HAP-1 (cell line): ENCODE data around the gene C5AR2.
"Not testable (repeated sequence)": the region's sequence is repeated elsewhere in the genome, so short reads cannot be mapped to it uniquely, and the experiment has no call there.

Source experiments
- DNase-seq, 2 experiments: peaks; one replicate each; pipeline ENCODE4 v3.0.0-alpha.2; 2016 to 2020; ENCODE audit warnings: low spot score in 2 of 2
- H3K27me3 ChIP-seq: fragments of 250-450 bp; sonication (Bioruptor Pico); 2 replicates; pipeline ENCODE4 v1.5.1; 2020; ENCODE audit warnings: low read depth, mild to moderate bottlenecking, moderate library complexity
- H3K36me3 ChIP-seq: fragments of 250-450 bp; sonication (Bioruptor Pico); replicated peaks from 2 replicates; pipeline ENCODE4 v1.5.1; 2020; ENCODE audit warnings: mild to moderate bottlenecking
- H3K4me1 ChIP-seq: fragments of 250-450 bp; sonication (Bioruptor Pico); 2 replicates; pipeline ENCODE4 v1.5.1; 2020; ENCODE audit warnings: mild to moderate bottlenecking
- H3K4me3 ChIP-seq: fragments of 250-450 bp; sonication (Bioruptor Pico); 2 replicates; pipeline ENCODE4 v1.5.1; 2020; ENCODE audit warnings: mild to moderate bottlenecking, moderate library complexity
- H3K9me3 ChIP-seq: fragments of 250-450 bp; sonication (Bioruptor Pico); 2 replicates; pipeline ENCODE4 v1.5.1; 2020; ENCODE audit warnings: mild to moderate bottlenecking, moderate library complexity
- in situ Hi-C: fragments of 300-500 bp; cut with MboI; formaldehyde crosslinking; loops from 3 replicates; pipeline ENCODE4 v1.14.3; 2020; ENCODE audit warnings: low sequenced_read_pairs, inconsistent platforms, mixed read lengths

The C5AR2 gene

DNA sequence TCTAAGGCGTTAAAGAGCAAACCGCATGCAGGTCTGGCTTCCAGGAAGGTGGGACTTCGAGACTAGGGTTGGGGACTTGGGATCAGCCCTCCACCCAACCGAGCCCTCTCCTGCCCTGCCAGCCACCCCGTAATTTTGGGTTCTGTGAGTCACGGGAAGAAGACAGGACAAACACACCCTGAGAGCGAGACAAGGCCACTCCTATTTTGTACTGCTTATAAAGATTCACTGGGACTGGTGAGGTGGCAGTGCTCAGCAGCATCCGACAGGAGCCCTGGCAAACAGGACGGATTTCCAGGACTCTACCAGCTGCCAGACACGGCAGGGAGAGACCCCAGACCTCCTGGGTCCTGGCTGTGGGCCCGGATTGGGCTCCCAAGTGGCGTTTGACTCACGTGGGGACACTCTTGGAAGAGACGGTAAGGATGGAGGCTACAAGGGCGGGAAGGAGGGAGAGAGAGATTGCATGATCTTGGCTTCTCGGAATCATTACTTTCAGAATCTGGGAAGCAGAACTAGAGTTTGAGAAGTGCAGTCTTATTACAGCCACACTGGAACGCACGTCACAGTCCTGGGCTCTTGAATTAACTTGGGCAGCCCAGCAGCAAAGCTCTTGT, at the start of gene C5AR2:
Gene C5AR2 (plus strand): TSS at position 245 of the 617 bp plus-strand sequence. CDS start 8,625 bp downstream, outside the sequence.
- Histone ChIP-seq H3K36me3 (no peaks in the 10 kb centered on the region), H3K9me3 (no peaks in the 10 kb centered on the region), H3K4me3 (no peak within 1 kb of the TSS), H3K27me3 (no peaks in the 10 kb centered on the region), H3K4me1 (peaks cover 2% of the 10 kb centered on the region; the same call in 1 of the 2 replicates)
- in situ Hi-C loops = no loop called here
- DNase-seq = no peak

DNA sequence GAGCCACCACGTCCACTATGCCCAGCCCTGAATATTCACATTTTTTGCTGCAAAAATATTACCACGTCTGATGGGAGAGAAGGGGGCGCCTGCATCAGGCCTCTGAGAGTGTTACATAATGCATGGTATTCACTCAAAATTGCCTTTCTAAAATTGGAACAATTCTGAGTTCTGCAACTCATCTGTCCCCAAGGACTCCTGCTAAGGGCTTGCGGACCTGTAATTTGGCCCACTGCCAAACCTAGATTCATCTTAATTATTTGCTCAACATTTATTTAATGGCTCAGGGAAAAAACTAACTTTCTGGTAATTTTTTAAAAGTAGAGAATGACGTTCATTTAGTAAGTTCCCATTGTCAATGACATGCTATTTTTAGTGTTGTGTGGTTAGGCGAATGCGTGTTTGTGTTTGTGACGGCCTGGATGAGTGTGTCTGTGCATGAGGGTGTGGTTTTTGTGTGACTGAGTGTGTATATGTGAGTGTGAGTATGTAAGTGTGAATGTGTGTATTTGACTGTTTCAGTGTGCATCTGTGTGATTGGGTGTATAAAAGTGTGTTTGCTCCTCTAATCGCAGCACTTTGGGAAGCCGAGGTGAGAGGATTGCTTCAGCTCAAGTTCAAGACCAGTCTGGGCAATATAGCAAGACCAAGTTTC, 48.4 kb upstream of the C5AR2 start:
- Histone ChIP-seq H3K9me3 (no peaks in the 10 kb centered on the region), H3K27me3 (no peaks in the 10 kb centered on the region), H3K36me3 (0 out of 2 replicates have a peak, but pooled peaks cover 4% of the 10 kb centered on the region), H3K4me3 (no peak overlapping the region), H3K4me1 (no peaks in the 10 kb centered on the region)
- in situ Hi-C loops = no loop called here
- DNase-seq = no peak

DNA sequence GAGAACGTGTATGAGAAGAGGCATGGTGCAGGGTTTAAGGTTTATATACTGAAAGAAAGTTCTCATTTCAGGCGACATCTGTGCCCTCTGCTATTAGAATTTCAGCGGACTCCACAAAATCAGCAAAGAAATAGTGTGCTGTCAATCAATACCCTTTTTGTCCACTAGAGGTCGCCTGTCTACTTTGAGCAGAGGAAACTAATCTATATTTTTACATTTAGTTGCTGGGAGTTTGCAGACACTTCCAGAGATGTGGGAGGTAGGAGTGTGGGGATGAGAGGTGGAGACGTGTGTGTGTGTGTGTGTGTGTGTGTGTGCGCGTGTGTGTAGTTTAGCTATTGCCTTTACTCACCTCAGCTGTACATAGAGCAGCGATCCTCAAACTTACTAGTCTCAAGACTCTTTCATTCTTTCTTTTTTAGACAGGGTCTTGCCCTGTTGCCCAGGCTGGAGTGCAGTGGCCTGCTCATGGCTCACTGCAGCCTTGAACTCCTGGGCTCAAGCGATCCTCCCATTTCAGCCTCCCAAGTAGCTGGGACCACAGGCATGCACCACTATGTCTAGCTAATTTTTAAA, 47.6 kb upstream of the C5AR2 start:
- Histone ChIP-seq H3K9me3 (no peaks in the 10 kb centered on the region), H3K27me3 (no peaks in the 10 kb centered on the region), H3K4me3 (no peak overlapping the region), H3K4me1 (peaks cover under 1% of the 10 kb centered on the region), H3K36me3 (0 out of 2 replicates have a peak, but pooled peaks cover 4% of the 10 kb centered on the region)
- peak; percentile 57 to 79 for DNase-seq
- in situ Hi-C loops = no loop called here

DNA sequence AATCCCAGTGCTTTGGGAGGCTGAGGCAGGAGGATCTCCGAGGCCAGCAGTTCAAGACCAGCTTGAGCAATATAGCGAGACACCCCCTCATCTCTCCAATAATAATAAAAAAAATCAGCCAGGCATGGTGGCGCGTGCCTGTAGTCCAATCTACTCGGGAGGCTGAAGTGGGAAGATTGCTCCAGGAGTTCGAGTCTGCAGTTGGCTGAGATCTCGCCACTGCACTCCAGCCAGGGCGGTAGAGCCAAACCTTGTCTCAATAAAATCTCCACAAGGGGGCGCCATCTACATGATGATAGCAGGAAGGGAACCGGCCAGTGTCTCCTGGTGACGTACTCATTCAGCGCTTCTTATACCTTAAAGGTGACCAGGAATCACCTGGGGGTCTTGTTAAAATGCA, 35.9 kb upstream of the C5AR2 start:
- DNase-seq = peak; percentile 79 to 93
- Histone ChIP-seq H3K9me3 (no peaks in the 10 kb centered on the region), H3K4me3 (no peak overlapping the region), H3K27me3 (no peaks in the 10 kb centered on the region), H3K36me3 (no peaks in the 10 kb centered on the region), H3K4me1 (no peaks in the 10 kb centered on the region)
- in situ Hi-C loops = loop anchor here (10.0 kb wide), 2 partner anchors 99 to 399 kb away; no protein-coding TSS in a partner anchor

DNA sequence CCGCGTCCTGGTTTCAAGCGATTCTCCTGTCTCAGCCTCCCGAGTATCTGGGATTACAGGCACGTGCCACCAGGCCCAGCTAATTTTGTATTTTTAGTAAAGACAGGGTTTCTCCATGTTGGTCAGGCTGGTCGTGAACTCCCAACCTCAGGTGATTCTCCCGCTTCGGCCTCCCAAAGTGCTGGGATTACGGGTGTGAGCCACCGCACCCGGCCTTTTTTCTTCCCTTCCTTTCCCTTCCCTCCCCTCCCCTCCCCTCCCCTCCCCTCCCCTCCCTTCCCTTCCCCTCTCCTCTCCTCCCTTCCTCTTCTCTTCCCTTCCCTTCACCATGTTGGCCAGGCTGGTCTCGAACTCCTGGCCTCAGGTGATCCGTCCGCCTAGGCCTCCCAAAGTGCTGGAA, 31.1 kb upstream of the C5AR2 start:
- H3K4me3 ChIP-seq, H3K36me3 ChIP-seq, in situ Hi-C loops, H3K27me3 ChIP-seq, H3K4me1 ChIP-seq, DNase-seq, H3K9me3 ChIP-seq: not testable (repeated sequence)

DNA sequence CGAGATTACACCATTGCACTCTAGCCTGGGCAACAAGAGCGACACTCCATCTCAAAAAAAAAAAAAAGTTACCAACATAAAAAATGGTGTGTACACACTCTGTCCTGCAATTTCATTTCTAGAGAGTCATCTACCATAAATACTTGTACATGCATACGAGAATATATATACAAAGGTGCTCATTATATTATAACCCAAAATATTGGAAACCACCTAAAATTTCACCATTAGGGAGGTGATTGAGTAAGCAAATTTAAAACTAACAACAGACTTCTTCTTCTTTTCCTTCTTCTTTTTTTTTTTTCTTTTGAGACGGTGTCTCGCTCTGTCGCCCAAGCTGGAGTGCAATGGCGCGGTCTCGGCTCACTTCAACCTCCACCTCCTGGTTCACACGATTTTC, 29.7 kb upstream of the C5AR2 start:
- no peaks in the 10 kb centered on the region for H3K27me3 ChIP-seq
- DNase-seq = no peak
- in situ Hi-C loops = no loop called here

DNA sequence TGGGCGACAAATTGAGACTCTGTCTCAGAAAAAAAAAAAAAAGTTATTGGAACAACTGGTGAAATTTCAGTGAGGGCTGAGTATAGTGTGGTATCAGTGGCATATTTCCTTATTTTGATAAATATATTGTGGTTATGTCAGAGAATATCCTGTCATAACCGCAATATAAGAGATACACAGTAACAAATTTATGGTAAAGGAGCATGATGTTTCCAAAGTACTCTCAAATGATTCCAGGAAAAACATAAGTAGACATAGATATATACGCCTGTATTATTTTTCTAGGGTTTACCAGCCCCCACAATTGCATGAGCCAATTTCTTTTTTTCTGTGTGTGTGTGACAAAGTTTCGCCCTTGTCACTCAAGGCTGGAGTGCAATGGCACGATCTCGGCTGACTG, 28.0 kb upstream of the C5AR2 start:
- no peaks in the 10 kb centered on the region for H3K36me3 ChIP-seq
- no peaks in the 10 kb centered on the region for H3K9me3 ChIP-seq
- H3K4me3 ChIP-seq = no peak overlapping the region
- peaks cover 3% of the 10 kb centered on the region; the same call in 1 of the 2 replicates for H3K4me1 ChIP-seq
- H3K27me3 ChIP-seq = no peaks in the 10 kb centered on the region
- in situ Hi-C loops = no loop called here
- DNase-seq = no peak

More for the DNA sequence above, 29.7 kb upstream of the C5AR2 start:
- H3K4me3 ChIP-seq = no peak overlapping the region
- peaks cover 3% of the 10 kb centered on the region; the same call in 1 of the 2 replicates for H3K4me1 ChIP-seq
- H3K9me3 ChIP-seq = no peaks in the 10 kb centered on the region
- H3K36me3 ChIP-seq = no peaks in the 10 kb centered on the region

DNA sequence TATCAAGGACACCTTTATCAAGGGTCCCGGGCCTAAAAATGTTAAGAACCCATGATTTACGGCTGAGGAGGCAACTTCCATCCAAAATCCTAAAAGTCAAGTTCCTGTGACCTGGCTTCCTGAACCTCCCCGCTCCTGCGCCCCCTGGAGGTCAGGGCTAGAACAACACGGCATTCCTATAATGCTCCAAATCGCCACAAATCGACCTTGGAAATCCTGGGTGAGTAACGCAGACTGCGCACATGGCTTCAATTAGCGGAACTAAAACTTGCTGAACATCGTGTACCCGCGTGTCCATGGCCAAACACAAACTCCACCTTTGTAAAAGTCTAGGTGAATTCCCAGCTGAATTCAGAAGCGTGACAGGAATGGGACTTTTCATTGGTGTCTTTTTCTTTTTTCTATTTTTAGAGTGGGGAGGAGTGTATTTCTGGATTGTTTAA, 26.6 kb upstream of the C5AR2 start:
- in situ Hi-C loops = no loop called here
- DNase-seq = peak; percentile 62 to 89
- Histone ChIP-seq H3K4me3 (no peak overlapping the region), H3K9me3 (no peaks in the 10 kb centered on the region), H3K36me3 (no peaks in the 10 kb centered on the region), H3K4me1 (peaks cover 3% of the 10 kb centered on the region; the same call in 1 of the 2 replicates), H3K27me3 (no peaks in the 10 kb centered on the region)

DNA sequence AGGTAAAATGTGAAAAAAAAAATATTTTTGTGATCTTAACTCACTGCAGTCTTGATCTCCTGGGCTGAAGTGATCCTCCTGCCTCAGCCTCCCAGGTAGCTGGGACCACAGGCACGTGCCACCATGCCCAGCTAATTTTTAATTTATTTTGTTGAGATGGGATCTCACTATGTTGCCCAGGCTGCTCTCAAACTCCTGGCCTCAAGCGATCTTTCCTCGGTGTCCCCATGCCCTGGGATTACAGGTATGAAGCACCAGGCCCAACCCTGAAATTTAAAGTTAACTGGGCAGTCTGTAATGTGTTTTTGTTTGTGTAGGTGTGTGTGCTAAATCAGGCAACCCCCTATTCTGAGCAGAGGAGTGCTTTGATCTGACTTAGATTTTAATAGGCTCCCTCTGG, 25.7 kb upstream of the C5AR2 start:
- Histone ChIP-seq H3K4me3 (no peak overlapping the region), H3K27me3 (no peaks in the 10 kb centered on the region), H3K9me3 (no peaks in the 10 kb centered on the region), H3K4me1 (peaks cover 3% of the 10 kb centered on the region; the same call in 1 of the 2 replicates), H3K36me3 (no peaks in the 10 kb centered on the region)
- DNase-seq = no peak
- in situ Hi-C loops = no loop called here

DNA sequence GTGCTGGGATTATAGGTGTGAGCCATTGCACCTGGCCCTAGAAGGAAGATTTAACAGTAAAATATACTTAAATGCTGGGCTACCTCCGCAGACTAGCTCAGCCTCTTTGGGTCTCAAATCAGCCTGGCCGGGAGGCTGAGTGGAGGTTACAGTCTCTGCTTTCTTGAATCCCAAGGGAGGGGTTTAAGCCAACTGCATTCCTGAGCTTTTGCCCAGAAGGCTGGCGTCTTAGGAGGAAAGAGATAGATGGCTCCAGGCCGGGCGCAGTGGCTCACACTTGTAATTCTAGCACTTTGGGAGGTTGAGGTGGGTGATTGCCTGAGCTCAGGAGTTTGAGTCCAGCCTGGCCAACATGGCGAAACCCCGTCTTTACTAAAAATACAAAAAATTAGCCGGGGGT, 22.9 kb upstream of the C5AR2 start:
- no peak for DNase-seq
- no peaks in the 10 kb centered on the region for H3K27me3 ChIP-seq
- H3K36me3 ChIP-seq = no peaks in the 10 kb centered on the region
- H3K4me1 ChIP-seq = peaks cover 3% of the 10 kb centered on the region; the same call in 1 of the 2 replicates
- in situ Hi-C loops = no loop called here
- no peak overlapping the region for H3K4me3 ChIP-seq
- H3K9me3 ChIP-seq = no peaks in the 10 kb centered on the region

DNA sequence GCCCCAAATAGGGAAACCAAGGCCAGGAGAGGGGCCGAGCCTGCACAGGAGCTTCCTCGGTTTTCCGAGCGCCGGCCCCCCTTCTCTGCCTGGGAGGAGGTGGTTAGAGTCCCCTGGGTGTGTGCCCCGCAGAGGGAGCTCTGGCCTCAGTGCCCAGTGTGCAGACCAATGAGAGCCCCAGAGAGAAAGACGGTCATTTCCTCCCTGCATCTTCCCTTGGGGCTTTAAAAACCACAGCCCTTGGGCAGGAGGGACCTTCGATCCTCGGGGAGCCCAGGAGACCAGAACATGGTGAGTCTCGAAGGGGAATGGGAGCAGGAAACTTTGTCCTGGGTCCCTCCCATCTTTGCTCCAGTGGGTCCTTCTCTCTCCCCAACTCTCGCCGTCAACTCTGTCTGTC, 22.4 kb upstream of the C5AR2 start, which contains the start of gene C5AR1:
Gene C5AR1 (plus strand): TSS at position 254 of the 400 bp plus-strand sequence. CDS start 35 bp downstream, at position 289.
- Histone ChIP-seq H3K9me3 (no peaks in the 10 kb centered on the region), H3K27me3 (no peaks in the 10 kb centered on the region), H3K4me3 (no peak within 1 kb of the TSS), H3K4me1 (peaks cover 3% of the 10 kb centered on the region; the same call in 1 of the 2 replicates), H3K36me3 (no peaks in the 10 kb centered on the region)
- DNase-seq = no peak
- in situ Hi-C loops = no loop called here

DNA sequence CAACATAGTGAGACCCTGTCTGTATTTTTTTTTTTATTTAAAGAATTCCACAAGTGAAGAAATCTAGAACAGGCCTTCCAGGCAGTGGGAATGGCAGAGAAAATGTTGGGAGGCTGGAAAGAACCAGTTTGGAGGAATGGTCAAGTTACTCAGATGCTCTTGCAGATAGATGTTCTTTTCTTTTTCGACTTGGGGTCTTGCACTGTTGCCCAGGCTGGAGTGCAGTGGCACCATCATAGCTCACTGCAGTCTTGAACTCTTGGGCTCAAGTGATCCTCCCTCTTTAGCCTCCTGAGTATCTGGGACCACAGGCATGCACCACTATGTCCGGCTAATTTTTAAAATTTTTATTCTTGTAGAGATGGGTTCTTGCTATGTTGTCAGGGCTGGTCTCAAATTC, 21.7 kb upstream of the C5AR2 start:
- H3K4me3 ChIP-seq = no peak overlapping the region
- no peaks in the 10 kb centered on the region for H3K27me3 ChIP-seq
- H3K4me1 ChIP-seq = peaks cover 3% of the 10 kb centered on the region; the same call in 1 of the 2 replicates
- no peaks in the 10 kb centered on the region for H3K9me3 ChIP-seq
- no peak for DNase-seq
- no peaks in the 10 kb centered on the region for H3K36me3 ChIP-seq
- in situ Hi-C loops = no loop called here

DNA sequence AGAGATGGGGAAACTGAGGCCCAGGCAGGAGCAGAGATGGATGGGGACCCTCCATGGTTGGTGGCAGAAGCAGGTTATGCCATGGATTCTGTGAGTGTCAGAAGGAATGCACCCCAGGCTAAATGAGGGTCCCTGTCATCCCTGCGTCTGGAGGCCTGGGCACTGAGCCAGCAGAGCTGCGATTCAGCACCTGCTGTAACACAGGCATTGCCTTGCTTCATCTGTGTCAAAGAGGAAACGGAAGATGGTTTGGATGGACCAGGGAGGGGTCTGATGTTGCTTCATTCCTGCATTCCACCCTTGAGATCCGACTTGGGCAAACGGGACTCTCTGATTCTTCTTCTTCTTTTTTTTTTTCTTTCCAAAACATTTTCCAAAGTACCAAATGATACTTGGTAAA, 21.2 kb upstream of the C5AR2 start:
- in situ Hi-C loops = no loop called here
- peak in 1 of 2 experiments; percentile 25 for DNase-seq

More for the DNA sequence above, 21.2 kb upstream of the C5AR2 start:
- Histone ChIP-seq H3K9me3 (no peaks in the 10 kb centered on the region), H3K4me3 (no peak overlapping the region), H3K4me1 (0 out of 2 replicates have a peak, but pooled peaks cover 3% of the 10 kb centered on the region), H3K27me3 (no peaks in the 10 kb centered on the region), H3K36me3 (no peaks in the 10 kb centered on the region)
